Urothelium cell line (cell line): ENCODE measurements around the gene WBP1.
"Not testable (repeated sequence)": the region's sequence is repeated elsewhere in the genome, so short reads cannot be mapped to it uniquely, and the experiment has no call there.

ENCODE experiments used
- DNase-seq: peaks from one replicate; pipeline ENCODE4 v3.0.0; 2011; ENCODE audit warnings: low spot score, mixed read lengths
- FAIRE-seq: peaks from 2 replicates; lab custom pipeline; 2011; peaks lifted over from hg19 to GRCh38; lab: Jason Lieb, UNC

Gene WBP1

GRCh38 chr2:74458132-74458937 lies at the start of gene WBP1:
Gene WBP1 (plus strand): TSS chr2:74458438. CDS start chr2:74458603, 165 bp downstream.
- peak; percentile 72 for FAIRE-seq
- DNase-seq = peak; percentile 99

GRCh38 chr2:74413001-74413698 lies 45.1 kb upstream of the WBP1 start:
- DNase-seq (no peak), FAIRE-seq (no peak)

GRCh38 chr2:74414441-74414840 lies 43.8 kb upstream of the WBP1 start:
- FAIRE-seq = no peak
- DNase-seq = no peak

GRCh38 chr2:74414881-74415761 lies 43.1 kb upstream of the WBP1 start:
- DNase-seq (no peak), FAIRE-seq (no peak)

- no peak for FAIRE-seq
Observed at GRCh38 chr2:74415762-74416395, 42.4 kb upstream of the WBP1 start.

GRCh38 chr2:74416778-74417177 lies 41.5 kb upstream of the WBP1 start:
- FAIRE-seq (no peak), DNase-seq (no peak)

More at GRCh38 chr2:74415762-74416395, 42.4 kb upstream of the WBP1 start:
- DNase-seq = no peak

- FAIRE-seq (no peak), DNase-seq (no peak)
Observed at GRCh38 chr2:74417197-74417596, 41.0 kb upstream of the WBP1 start.

GRCh38 chr2:74417763-74418162 lies 40.5 kb upstream of the WBP1 start:
- DNase-seq = no peak
- FAIRE-seq = no peak

GRCh38 chr2:74418312-74418711 lies 39.9 kb upstream of the WBP1 start:
- FAIRE-seq (no peak), DNase-seq (no peak)

- no peak for DNase-seq
- FAIRE-seq = no peak
Observed at GRCh38 chr2:74419345-74419744, 38.9 kb upstream of the WBP1 start.

- DNase-seq (no peak), FAIRE-seq (no peak)
Observed at GRCh38 chr2:74420006-74420405, 38.2 kb upstream of the WBP1 start.

GRCh38 chr2:74420443-74421103 lies 37.7 kb upstream of the WBP1 start:
- FAIRE-seq = not testable (repeated sequence)

GRCh38 chr2:74421221-74421870 lies 36.9 kb upstream of the WBP1 start, which contains the start of the genes C2orf81 and WDR54:
Gene C2orf81 (minus strand): TSS chr2:74421619. CDS start chr2:74421560, 59 bp downstream.
Gene WDR54 (plus strand): TSS chr2:74421730. CDS start chr2:74422154, 424 bp downstream.
- peak; percentile 98 for FAIRE-seq
- peak; percentile 99 for DNase-seq

More at GRCh38 chr2:74420443-74421103, 37.7 kb upstream of the WBP1 start:
- not testable (repeated sequence) for DNase-seq

GRCh38 chr2:74423231-74424095 lies 34.8 kb upstream of the WBP1 start:
- no peak for DNase-seq
- FAIRE-seq = no peak

- DNase-seq (no peak), FAIRE-seq (no peak)
Observed at GRCh38 chr2:74424139-74424992, 33.9 kb upstream of the WBP1 start.

GRCh38 chr2:74424995-74425406 lies 33.2 kb upstream of the WBP1 start:
- DNase-seq (no peak), FAIRE-seq (no peak)

GRCh38 chr2:74425523-74425922 lies 32.7 kb upstream of the WBP1 start:
- no peak for FAIRE-seq
- DNase-seq = no peak
